Mucosa of descending colon (tissue), 3 donors: Measurements from ENCODE around the gene NANOS2. TPM values are rescaled to one million over a fixed set of nuclear protein-coding genes. Genes with fewer than 3 reads are reported as not detected.
"Not testable (repeated sequence)": the region's sequence is repeated elsewhere in the genome, so short reads cannot be mapped to it uniquely, and the experiment has no call there.

Experiments used
- ATAC-seq: fragments of 200-7000 bp; cut with Tn5 transposase; one replicate; pipeline ENCODE4 v1.9.1; 2020; ENCODE audit warnings: mild to moderate bottlenecking, moderate library complexity
- DNase-seq, 3 donors: peaks; one replicate each; pipeline ENCODE4 v3.0.0-alpha.2; 2020
- H3K36me3 ChIP-seq: fragments of 200-600 bp; one replicate; pipeline ENCODE4 v1.8.0; 2021; ENCODE audit warnings: low read depth, mild to moderate bottlenecking
- H3K4me1 ChIP-seq: fragments of 200-600 bp; one replicate; pipeline ENCODE4 v1.8.0; 2021; ENCODE audit warnings: low read depth, mild to moderate bottlenecking
- H3K4me3 ChIP-seq: fragments of 200-600 bp; one replicate; pipeline ENCODE4 v1.8.0; 2021; ENCODE audit warnings: mild to moderate bottlenecking
- H3K9me3 ChIP-seq: fragments of 200-600 bp; one replicate; pipeline ENCODE4 v1.8.0; 2021; ENCODE audit warnings: mild to moderate bottlenecking
- CTCF ChIP-seq: fragments of 200-600 bp; IDR thresholded peaks from one replicate; pipeline ENCODE4 v1.8.0; 2022; ENCODE audit warnings: antibody characterized with exemption, mild to moderate bottlenecking
- intact Hi-C, 2 donors: fragments of 100-400 bp; cut with DNase I in 1 of 2; cut with micrococcal nuclease in 1 of 2; formaldehyde crosslinking; loops; one replicate each; pipeline versions ENCODE4 v1.11.0 to v1.11.1; 2022; cut with DNase I, micrococcal nuclease
- total RNA-seq, 3 donors: library from RNA; stranded (reverse); fragmentation: NEBNext Ultra II Directional in 2 of 3; extraction: Animal tissue kit (Norgen Biotek cat#: 25700) in 2 of 3; gene quantifications; one replicate each; pipeline versions ENCODE4 v1.2.1 to v1.2.4, GENCODE V29; 2021 to 2023
- donor health status: DM: no; HTN: no; CAD: no; lungs with moderate emphysema.
- donor health status: DM: no; HTN: no; CAD: no.
- donor health status: DM: no; HTN: yes; CAD: no.

NANOS2 gene
- total RNA-seq, 3 donors from 2014 or later, result not detected

GRCh38 chr19:45899253-45899652 is 15.3 kb downstream of the NANOS2 start:
- peaks cover 23% of the 10 kb centered on the region for H3K4me1 ChIP-seq
- no peaks in the 10 kb centered on the region for H3K9me3 ChIP-seq
- H3K36me3 ChIP-seq, result no peaks in the 10 kb centered on the region
- ATAC-seq, result no peak
- no peak overlapping the region for H3K4me3 ChIP-seq
- intact Hi-C loops, result no loop called here
- no peak for DNase-seq
- TF ChIP-seq CTCF, result no peak

- TF ChIP-seq CTCF, result no peak
- no peak for ATAC-seq
Measured at GRCh38 chr19:45897261-45897812, 17.2 kb downstream of the NANOS2 start.

GRCh38 chr19:45895983-45896599 is 18.5 kb downstream of the NANOS2 start:
- H3K36me3 ChIP-seq, H3K9me3 ChIP-seq, H3K4me1 ChIP-seq, H3K4me3 ChIP-seq, DNase-seq, intact Hi-C loops, ATAC-seq: not testable (repeated sequence)

More at GRCh38 chr19:45897261-45897812, 17.2 kb downstream of the NANOS2 start:
- DNase-seq, result no peak
- no peak overlapping the region for H3K4me3 ChIP-seq
- H3K4me1 ChIP-seq, result peaks cover 12% of the 10 kb centered on the region
- intact Hi-C loops, result no loop called here
- no peaks in the 10 kb centered on the region for H3K36me3 ChIP-seq
- no peaks in the 10 kb centered on the region for H3K9me3 ChIP-seq

DNA sequence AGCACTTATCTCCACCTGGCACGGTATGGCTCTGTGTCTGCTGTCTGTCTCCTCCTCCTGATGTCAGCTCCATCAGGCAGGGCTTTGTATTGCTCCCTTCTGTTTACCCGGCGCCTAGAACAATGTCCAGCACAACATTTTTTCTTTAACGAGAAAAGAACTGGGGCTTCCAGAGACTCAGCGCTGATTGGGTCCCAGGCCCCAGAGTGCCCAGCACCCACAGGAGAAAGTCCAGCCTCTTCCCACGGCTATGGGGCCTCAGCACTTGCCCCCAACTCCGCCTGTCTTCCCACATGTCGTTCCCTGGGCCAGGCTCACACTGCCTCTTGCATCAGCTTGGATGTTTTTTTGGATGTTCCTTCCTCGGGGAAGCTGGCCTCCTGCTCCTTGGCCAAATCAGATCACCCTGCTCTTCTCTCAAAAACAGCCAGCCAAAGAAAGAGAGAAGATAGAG is 19.0 kb downstream of the NANOS2 start:
- DNase-seq (no peak), ATAC-seq (no peak)
- no peaks in the 10 kb centered on the region for H3K36me3 ChIP-seq
- no peak for TF ChIP-seq CTCF
- no peaks in the 10 kb centered on the region for H3K4me1 ChIP-seq
- no peaks in the 10 kb centered on the region for H3K9me3 ChIP-seq
- no peak overlapping the region for H3K4me3 ChIP-seq
- intact Hi-C loops, result no loop called here

DNA sequence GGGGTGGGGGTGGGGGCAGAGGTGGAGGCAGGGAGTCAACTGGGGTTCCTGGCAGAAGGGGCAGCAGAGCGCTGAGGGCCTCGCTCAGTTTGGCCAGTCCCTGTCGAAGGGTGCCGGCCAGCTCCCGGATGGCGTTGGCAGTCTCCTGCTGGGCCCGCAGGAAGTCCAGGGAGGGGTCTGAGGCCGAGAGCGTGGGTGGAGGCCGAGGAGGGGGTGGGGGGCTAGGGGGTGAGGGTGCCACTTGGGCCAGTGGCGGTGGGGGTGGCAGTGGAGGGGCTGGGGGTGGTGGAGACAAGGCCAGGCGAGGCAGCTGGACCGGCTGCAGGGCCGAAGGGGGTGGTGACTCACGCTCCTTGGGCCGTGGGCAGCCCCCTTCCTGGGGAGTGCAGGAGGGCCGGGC is 23.7 kb downstream of the NANOS2 start:
- no peaks in the 10 kb centered on the region for H3K36me3 ChIP-seq
- ATAC-seq, result no peak
- no peak for DNase-seq
- no peaks in the 10 kb centered on the region for H3K4me1 ChIP-seq
- no peak overlapping the region for H3K4me3 ChIP-seq
- no peaks in the 10 kb centered on the region for H3K9me3 ChIP-seq
- TF ChIP-seq CTCF, result no peak
- intact Hi-C loops, result no loop called here

DNA sequence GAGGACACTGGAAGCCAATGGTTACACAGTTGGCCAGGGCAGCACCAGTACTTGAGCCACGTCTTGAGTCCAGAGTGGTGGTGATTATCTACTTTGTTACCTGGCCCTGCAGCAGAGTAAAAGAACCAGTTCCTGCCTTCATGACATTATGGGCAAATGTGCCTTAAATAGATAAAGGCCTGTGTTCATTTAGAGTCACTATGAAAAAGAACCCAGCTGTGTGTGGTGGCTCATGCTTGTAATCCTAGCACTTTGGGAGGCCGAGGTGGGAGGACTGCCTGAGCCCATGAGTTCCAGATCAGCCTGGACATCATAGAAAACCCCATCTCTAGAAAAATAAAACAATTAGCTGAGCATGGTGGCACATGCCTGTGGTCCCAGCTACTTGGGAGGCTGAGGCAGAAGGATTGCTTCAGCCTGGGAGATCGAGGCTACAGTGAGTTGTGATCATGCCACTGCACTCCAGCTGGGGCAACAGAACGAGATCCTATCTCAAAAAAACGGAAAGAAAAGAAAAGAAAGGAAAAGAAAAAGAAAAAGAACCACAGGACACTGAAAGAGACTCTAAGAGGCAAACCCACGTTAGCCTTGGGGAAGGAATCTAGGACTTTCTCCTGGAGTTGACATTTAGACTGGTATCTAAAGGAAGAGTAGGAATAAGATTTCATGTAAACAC is 25.2 kb downstream of the NANOS2 start:
- Histone ChIP-seq H3K4me3 (no peak overlapping the region), H3K4me1 (peaks cover 10% of the 10 kb centered on the region), H3K9me3 (no peaks in the 10 kb centered on the region), H3K36me3 (no peaks in the 10 kb centered on the region)
- TF ChIP-seq CTCF, result no peak
- no peak for DNase-seq
- no peak for ATAC-seq
- intact Hi-C loops, result no loop called here
